OCI-LY7 (cell line): ENCODE measurements around the gene QKI. TPM values are rescaled to one million over a fixed set of nuclear protein-coding genes. Genes with fewer than 3 reads are reported as not detected.

Source experiments
- BruUV-seq: library from RNA; stranded (reverse); fragments of 400-500 nt; replicated peaks from 2 replicates; lab custom pipeline; 2021; lab: Mats Ljungman, UMichigan
- CTCF ChIA-PET: fragments of 300-600 bp; sonication (Branson Sonifier 250); formaldehyde crosslinking; loops from one replicate; lab custom pipeline; 2022; ENCODE audit warnings: antibody characterized with exemption; ENCODE audit not compliant: unreplicated experiment; lab: Charles Lee
- POLR2A ChIA-PET: fragments of 300-600 bp; sonication (Branson Sonifier 250); formaldehyde crosslinking; loops from one replicate; lab custom pipeline; 2022; ENCODE audit warnings: antibody characterized with exemption; lab: Charles Lee
- DNase-seq: peaks from one replicate; pipeline ENCODE4 v3.0.0-alpha.2; 2015; ENCODE audit warnings: low spot score
- H2AFZ ChIP-seq: fragments of 200-600 bp; sonication (generic), shearing (Covaris generic); 2 replicates; pipeline ENCODE4 v1.6.1; 2014; ENCODE audit warnings: mild to moderate bottlenecking, antibody characterized with exemption, low read length, moderate library complexity
- H3K27ac ChIP-seq: fragments of 200-600 bp; sonication (generic); 2 replicates; pipeline ENCODE4 v1.5.1; 2014; ENCODE audit warnings: mixed run types, low read depth, mild to moderate bottlenecking, moderate library complexity, low read length, inconsistent platforms; ENCODE audit not compliant: poor library complexity, severe bottlenecking
- H3K36me3 ChIP-seq: fragments of 200-600 bp; sonication (generic); 2 replicates; pipeline ENCODE4 v1.6.1; 2014; ENCODE audit warnings: mild to moderate bottlenecking, antibody characterized with exemption, low read length, moderate library complexity, mixed read lengths; ENCODE audit not compliant: insufficient read depth
- H3K4me1 ChIP-seq: fragments of 200-600 bp; sonication (generic); 2 replicates; pipeline ENCODE4 v1.5.1; 2014; ENCODE audit warnings: mild to moderate bottlenecking, low read length; ENCODE audit not compliant: insufficient read depth, poor library complexity, severe bottlenecking
- H3K4me2 ChIP-seq: fragments of 200-600 bp; sonication (generic); 2 replicates; pipeline ENCODE4 v1.6.1; 2014; ENCODE audit warnings: mild to moderate bottlenecking, low read length
- H3K4me3 ChIP-seq: fragments of 200-600 bp; sonication (generic); 2 replicates; pipeline ENCODE4 v1.5.1; 2014; ENCODE audit warnings: mild to moderate bottlenecking, low read depth, low read length; ENCODE audit not compliant: poor library complexity, severe bottlenecking
- H3K79me2 ChIP-seq: fragments of 200-600 bp; sonication (generic); 2 replicates; pipeline ENCODE4 v1.6.1; 2016; ENCODE audit warnings: low read depth, mild to moderate bottlenecking, low read length, moderate library complexity, mixed read lengths; ENCODE audit not compliant: insufficient read depth
- H3K9me2 ChIP-seq: fragments of 200-600 bp; sonication (generic); 2 replicates; pipeline ENCODE4 v1.6.1; 2016; ENCODE audit warnings: mild to moderate bottlenecking, low read length, mixed read lengths; ENCODE audit not compliant: insufficient read depth
- H3K9me3 ChIP-seq: fragments of 200-600 bp; sonication (generic); 2 replicates; pipeline ENCODE4 v1.6.1; 2014; ENCODE audit warnings: mild to moderate bottlenecking, mixed run types, low read length, mixed read lengths
- H4K20me1 ChIP-seq: fragments of 200-600 bp; sonication (generic); 2 replicates; pipeline ENCODE4 v1.6.1; 2014; ENCODE audit warnings: mild to moderate bottlenecking, antibody characterized with exemption, low read length, moderate library complexity, mixed read lengths; ENCODE audit not compliant: insufficient read depth
- EZH2phosphoT487 ChIP-seq: fragments of 200-600 bp; sonication (generic); IDR thresholded peaks from 2 replicates; pipeline ENCODE4 v1.6.1; 2018; ENCODE audit warnings: low read depth, borderline replicate concordance, mild to moderate bottlenecking, mixed run types, antibody characterized with exemption, low read length, moderate library complexity, mixed read lengths
- intact Hi-C: fragments of 100-400 bp; cut with micrococcal nuclease; formaldehyde crosslinking; loops from one replicate; pipeline ENCODE4 v1.10.0; 2022; ENCODE audit not compliant: unreplicated experiment
- total RNA-seq, 2 experiments: library from RNA; depleted of rRNA in 1 of 2; stranded (reverse); fragments of >200 nt in 1 of 2; shearing (Covaris generic) in 1 of 2; gene quantifications; 2 replicates each; pipeline ENCODE4 v1.2.3, GENCODE V29; 2014 to 2022
- TF ChIP-seq, protein P1 (sequence below): fragments of 200-600 bp; sonication (generic); conservative IDR thresholded peaks from 2 replicates; pipeline ENCODE4 v1.5.1; 2014; ENCODE audit warnings: mild to moderate bottlenecking, antibody characterized with exemption, low read length, moderate library complexity, mixed read lengths

QKI gene
- total RNA-seq, 2 experiments from 2014 or later = 55.4 to 74.5 TPM

- Histone ChIP-seq H3K9me3 (no peaks in the 10 kb centered on the region), H3K9me2 (no peaks in the 10 kb centered on the region), H4K20me1 (no peaks in the 10 kb centered on the region), H3K4me2 (no peak overlapping the region), H3K36me3 (no peaks in the 10 kb centered on the region), H3K27ac (no peak overlapping the region), H2AFZ (no peak overlapping the region), H3K79me2 (no peaks in the 10 kb centered on the region), H3K4me1 (no peaks in the 10 kb centered on the region), H3K4me3 (no peak overlapping the region)
- no TSS peak for BruUV-seq
- no peak for DNase-seq
- intact Hi-C loops = no loop called here
- CTCF ChIA-PET = interaction anchor here (0.6 kb wide), 1 partner anchor 58 kb away, joined by 3 read pairs; no protein-coding TSS in a partner anchor
- no peak for TF ChIP-seq EZH2phosphoT487
- TF ChIP-seq, protein P1, sequence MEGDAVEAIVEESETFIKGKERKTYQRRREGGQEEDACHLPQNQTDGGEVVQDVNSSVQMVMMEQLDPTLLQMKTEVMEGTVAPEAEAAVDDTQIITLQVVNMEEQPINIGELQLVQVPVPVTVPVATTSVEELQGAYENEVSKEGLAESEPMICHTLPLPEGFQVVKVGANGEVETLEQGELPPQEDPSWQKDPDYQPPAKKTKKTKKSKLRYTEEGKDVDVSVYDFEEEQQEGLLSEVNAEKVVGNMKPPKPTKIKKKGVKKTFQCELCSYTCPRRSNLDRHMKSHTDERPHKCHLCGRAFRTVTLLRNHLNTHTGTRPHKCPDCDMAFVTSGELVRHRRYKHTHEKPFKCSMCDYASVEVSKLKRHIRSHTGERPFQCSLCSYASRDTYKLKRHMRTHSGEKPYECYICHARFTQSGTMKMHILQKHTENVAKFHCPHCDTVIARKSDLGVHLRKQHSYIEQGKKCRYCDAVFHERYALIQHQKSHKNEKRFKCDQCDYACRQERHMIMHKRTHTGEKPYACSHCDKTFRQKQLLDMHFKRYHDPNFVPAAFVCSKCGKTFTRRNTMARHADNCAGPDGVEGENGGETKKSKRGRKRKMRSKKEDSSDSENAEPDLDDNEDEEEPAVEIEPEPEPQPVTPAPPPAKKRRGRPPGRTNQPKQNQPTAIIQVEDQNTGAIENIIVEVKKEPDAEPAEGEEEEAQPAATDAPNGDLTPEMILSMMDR = no peak
- POLR2A ChIA-PET = no interaction called here
Measured at GRCh38 chr6:163600331-163600730, 185.8 kb downstream of the QKI start.

- Histone ChIP-seq H4K20me1 (no peaks in the 10 kb centered on the region), H3K9me3 (no peaks in the 10 kb centered on the region), H2AFZ (no peak overlapping the region), H3K9me2 (no peaks in the 10 kb centered on the region), H3K4me1 (no peaks in the 10 kb centered on the region), H3K79me2 (no peaks in the 10 kb centered on the region), H3K27ac (no peak overlapping the region), H3K4me3 (no peak overlapping the region), H3K4me2 (no peak overlapping the region), H3K36me3 (no peaks in the 10 kb centered on the region)
- no peak for DNase-seq
- TF ChIP-seq EZH2phosphoT487 = no peak
- TF ChIP-seq, protein P1 = no peak
- ChIA-PET POLR2A (no interaction called here), CTCF (interaction anchor here (0.6 kb wide), 1 partner anchor 57 kb away, joined by 3 read pairs; no protein-coding TSS in a partner anchor)
- intact Hi-C loops = no loop called here
- no TSS peak for BruUV-seq
Measured at GRCh38 chr6:163600781-163601180, 186.3 kb downstream of the QKI start.

DNA sequence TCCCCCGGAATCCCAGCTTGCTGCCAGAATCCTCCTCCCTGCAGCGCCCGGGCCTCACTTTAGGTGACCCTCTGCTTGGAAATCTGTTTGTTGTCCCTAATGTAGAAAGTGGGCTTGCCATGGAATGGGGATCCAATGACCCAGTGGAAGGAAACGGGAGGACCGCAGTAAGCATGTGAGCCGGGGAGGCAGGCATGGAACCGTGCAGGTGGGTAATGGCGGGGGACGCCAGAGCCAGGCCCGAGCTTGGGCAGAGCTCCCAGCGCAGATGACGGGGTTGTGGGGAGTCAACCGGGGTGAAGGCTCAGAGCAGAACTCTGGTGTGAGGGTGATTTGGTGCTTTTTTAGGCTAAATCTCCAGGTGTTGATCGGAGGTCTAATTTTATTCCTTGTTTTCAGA lies 188.3 kb downstream of the QKI start:
- intact Hi-C loops = no loop called here
- CTCF ChIA-PET = interaction anchor here (0.7 kb wide), 1 partner anchor 30 kb away, joined by 3 read pairs; no protein-coding TSS in a partner anchor
- Histone ChIP-seq H3K36me3 (no peaks in the 10 kb centered on the region), H3K4me3 (no peak overlapping the region), H3K4me1 (no peaks in the 10 kb centered on the region), H3K9me2 (no peaks in the 10 kb centered on the region), H3K79me2 (no peaks in the 10 kb centered on the region), H4K20me1 (no peaks in the 10 kb centered on the region), H3K27ac (no peak overlapping the region), H3K9me3 (no peaks in the 10 kb centered on the region), H3K4me2 (no peak overlapping the region), H2AFZ (no peak overlapping the region)
- TF ChIP-seq, protein P1 = no peak
- no peak for TF ChIP-seq EZH2phosphoT487
- DNase-seq = no peak
- BruUV-seq = no TSS peak
- POLR2A ChIA-PET = interaction anchor here (0.7 kb wide), 1 partner anchor 326 kb away, joined by 3 read pairs; no protein-coding TSS in a partner anchor
